HK-2 (cell line): Measurements from ENCODE around the gene E4F1.
"Not testable (repeated sequence)": the region's sequence is repeated elsewhere in the genome, so short reads cannot be mapped to it uniquely, and the experiment has no call there.

Experiments
- DNase-seq: peaks from one replicate; pipeline ENCODE4 v3.0.0-alpha.2; 2018; ENCODE audit not compliant: unreplicated experiment

E4F1 gene

GRCh38 chr16:2244926-2245795 is 21.8 kb downstream of the E4F1 start:
- DNase-seq: no peak

GRCh38 chr16:2246301-2246885 is 23.0 kb downstream of the E4F1 start:
- DNase-seq: no peak

GRCh38 chr16:2250652-2251295 is 27.4 kb downstream of the E4F1 start:
- no peak for DNase-seq

- DNase-seq: peak; percentile 93
Measured at GRCh38 chr16:2251296-2252111, 28.1 kb downstream of the E4F1 start, which contains the start of gene ECI1. ECI1 (minus strand) TSS chr16:2251587; CDS start chr16:2251566, 21 bp downstream.

- DNase-seq: no peak
Measured at GRCh38 chr16:2252806-2253148, 29.4 kb downstream of the E4F1 start.

- no peak for DNase-seq
Measured at GRCh38 chr16:2253293-2253692, 29.9 kb downstream of the E4F1 start.

GRCh38 chr16:2256531-2257140 is 33.2 kb downstream of the E4F1 start:
- no peak for DNase-seq

- DNase-seq: no peak
Measured at GRCh38 chr16:2257726-2258125, 34.3 kb downstream of the E4F1 start.

- DNase-seq: not testable (repeated sequence)
Measured at GRCh38 chr16:2258530-2258929, 35.1 kb downstream of the E4F1 start.

- DNase-seq: no peak
Measured at GRCh38 chr16:2260250-2260649, 36.9 kb downstream of the E4F1 start.

- DNase-seq: not testable (repeated sequence)
Measured at GRCh38 chr16:2263026-2263425, 39.6 kb downstream of the E4F1 start.

- DNase-seq: not testable (repeated sequence)
Measured at GRCh38 chr16:2266887-2267286, 43.5 kb downstream of the E4F1 start.

- not testable (repeated sequence) for DNase-seq
Measured at GRCh38 chr16:2267505-2267912, 44.1 kb downstream of the E4F1 start.

- DNase-seq: peak; percentile 89
Measured at GRCh38 chr16:2267913-2268666, 44.7 kb downstream of the E4F1 start, which contains the start of gene RNPS1. RNPS1 (minus strand) TSS chr16:2268126; CDS start chr16:2264643, 3,483 bp downstream.

- DNase-seq: no peak
Measured at GRCh38 chr16:2270070-2270462, 46.7 kb downstream of the E4F1 start.

GRCh38 chr16:2270588-2271470 is 47.4 kb downstream of the E4F1 start:
- no peak for DNase-seq

GRCh38 chr16:2271848-2272461 is 48.6 kb downstream of the E4F1 start:
- no peak for DNase-seq

- DNase-seq: no peak
Measured at GRCh38 chr16:2273484-2273883, 50.1 kb downstream of the E4F1 start.

- DNase-seq: no peak
Measured at GRCh38 chr16:2273931-2274330, 50.5 kb downstream of the E4F1 start.
